Suppressor macrophage (primary cell): ENCODE measurements around the gene PEPD.

ENCODE experiments used
- DNase-seq, 4 experiments: peaks; one replicate each; pipeline ENCODE4 v3.0.0-alpha.2; 2020 to 2022

Gene PEPD

DNA sequence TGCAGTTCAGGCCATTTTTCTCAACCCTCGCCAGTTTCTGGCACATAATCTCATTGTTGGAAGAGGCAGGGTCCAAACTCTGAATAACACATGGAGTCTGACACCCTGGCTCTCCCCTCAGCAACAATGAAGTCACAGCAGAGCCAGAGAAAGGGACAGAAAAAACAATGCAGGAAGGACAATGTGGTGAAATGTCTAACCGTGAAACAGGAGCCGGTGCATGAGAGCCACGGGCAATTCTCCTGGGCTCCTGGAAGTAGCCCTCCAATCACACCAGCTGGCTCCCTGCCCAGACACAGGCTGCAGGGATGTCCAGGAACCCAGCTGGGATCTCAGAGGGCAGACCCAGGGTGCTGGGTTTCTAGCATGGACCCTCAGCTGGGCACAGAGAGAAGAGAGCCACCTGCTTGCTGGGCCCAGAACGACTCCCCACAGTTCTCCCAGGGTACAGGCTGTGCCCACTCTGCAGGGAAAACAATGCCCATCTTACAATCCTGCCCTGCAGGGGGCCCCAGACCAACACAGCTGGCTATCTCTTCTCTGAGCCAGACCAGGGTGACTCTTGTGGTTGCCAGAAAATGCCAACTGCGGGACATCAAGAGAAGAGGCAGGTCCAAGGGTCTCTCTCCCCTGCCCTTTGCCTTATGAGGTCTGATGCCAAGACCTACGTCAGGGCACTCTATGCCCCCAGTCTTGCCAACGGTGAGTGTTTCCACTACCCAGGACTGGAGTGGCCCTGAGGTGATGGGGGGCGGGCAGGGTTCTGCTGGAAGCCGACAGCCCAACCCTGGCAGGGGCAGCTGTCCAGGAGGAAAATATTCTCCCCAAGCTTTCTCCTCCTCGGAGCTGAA lies 83.5 kb downstream of the PEPD start:
- DNase-seq = peak in 1 of 4 experiments; percentile 4

DNA sequence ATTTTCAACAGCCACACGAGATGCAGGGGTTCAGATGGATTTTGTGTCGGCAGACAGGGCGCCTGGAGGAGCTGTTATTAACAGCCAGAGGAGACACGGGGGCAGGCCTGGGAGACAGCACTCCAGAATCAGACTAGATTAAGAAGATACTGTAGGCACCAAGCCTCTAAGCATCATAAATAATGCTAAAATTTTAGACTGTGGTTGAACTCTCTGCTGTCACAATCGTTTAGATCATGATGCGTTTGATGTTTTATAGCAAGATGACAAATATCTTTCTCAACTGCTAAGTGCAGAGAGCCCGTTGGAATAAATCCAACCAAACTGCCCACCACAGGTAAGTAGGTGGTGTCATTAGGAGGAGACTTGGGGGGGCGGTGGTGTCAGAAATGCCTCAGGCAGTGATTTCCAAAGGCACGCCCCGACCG lies 84.2 kb downstream of the PEPD start:
- DNase-seq = no peak

DNA sequence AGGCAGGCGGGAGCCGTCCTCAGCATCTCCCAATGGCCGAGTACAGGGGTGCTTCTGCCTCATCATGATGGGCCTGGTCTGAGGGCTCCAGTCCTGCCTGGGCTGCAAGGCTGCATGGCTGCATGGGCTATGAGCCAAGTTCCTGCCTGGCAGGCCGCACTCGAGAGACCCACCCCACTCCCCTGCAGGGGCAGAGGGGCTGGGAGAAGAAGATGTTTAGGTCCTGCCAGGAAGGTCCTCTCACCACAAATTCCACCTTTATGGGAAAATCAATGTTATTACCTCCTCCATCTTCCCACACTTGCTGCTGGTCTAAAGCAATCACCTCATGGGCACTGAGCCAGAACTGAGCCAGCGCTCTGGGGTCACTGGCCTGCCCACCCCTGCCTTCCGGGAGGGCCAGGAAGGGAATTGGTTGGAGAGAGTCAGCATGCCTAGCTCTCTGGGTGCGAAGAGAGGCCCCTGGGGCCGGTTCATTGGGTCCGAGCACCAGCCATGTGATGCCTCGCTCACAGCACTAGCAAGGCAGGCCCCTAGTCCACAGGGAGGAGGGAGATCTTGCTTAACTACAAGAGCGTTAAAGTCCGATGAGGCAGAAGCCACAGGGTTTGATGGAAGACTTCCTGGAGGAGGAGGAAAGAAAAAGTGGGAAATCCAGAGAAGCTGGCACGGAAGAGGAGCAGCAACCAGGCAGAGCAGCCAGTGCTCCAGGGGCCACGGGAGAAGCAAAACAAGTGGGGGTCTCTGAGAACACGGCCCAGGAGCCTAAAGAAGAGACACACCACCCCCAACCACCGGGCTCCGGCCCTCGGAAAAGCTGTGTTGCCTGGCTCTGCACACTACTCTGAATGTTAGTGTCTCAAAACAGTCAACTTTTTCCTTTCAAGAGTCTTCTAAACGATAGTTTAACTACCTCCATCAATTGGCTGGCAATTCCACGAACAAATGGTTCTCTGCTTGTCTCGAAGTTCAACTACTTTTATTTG lies 84.9 kb downstream of the PEPD start:
- no peak for DNase-seq

DNA sequence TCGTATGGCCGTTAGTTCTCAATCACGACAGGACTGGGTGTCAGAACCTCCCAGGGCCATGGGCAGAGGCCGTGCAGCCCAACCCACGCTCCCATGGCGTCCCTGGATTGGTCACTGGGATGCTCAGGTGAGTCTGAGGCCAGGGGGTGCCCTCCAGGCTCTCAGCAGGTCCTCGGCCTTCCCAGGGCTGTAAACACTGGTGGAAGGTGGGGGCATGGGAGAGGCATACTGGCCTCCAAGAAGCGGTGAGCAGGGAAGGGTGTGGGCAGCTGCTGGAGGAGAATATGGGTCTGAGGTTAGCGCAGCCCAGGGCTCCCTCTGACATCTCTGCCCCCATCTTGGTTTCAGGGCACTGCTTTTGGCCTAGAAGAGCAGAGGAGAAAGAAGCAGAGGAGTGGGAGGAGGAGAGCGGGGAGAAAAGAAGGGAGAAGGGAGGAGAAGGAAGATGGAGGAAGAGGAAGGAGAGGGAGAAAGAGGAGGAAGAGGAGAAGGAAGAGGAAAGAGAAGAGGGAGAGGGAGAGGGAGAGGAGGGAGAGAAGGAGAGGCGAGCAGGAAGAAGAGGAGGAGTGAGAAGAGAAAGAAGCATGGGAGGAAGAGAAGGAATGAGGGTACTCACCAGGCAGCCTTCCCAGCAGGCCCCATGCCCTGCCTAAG lies 85.8 kb downstream of the PEPD start:
- DNase-seq = no peak

DNA sequence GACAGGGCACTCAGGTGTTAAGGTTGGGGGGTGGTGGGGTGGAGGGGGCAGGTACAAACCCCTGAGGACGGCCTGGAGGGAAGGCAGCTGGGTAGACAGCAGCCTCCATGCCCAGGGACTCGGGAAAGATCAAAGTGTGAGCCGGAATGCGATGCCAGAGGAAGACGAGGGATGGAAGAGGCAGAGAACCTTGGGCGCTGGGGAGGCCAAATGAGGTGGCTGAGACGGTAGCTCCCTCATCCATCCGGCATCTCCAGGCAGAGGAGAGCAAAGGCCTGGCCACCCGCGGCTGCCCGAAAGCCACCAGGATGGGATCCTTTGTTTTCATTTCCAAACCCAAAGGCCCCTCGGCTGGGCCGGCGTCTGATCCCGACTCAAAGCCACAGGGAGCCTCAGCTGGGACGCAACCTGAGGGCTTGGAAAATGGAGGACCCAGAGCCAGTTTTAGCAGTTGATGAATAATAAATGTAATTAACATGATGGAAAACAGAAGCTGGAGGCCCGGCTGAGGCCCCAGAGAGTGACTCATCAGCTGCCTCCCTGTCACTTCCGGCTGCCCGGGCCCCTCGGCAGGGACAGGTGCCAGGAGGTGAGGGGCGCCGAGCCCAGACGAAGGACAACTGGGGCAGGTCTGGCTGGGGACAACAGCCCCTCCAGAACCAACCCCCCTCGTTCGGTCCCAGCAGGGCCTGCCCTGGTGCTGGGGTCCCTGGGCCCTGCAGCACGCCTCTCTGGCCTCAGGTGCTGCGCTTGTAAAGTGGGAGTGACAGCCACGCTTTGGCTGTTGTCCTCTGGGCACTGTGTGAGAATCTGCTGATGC lies 86.5 kb downstream of the PEPD start:
- DNase-seq = no peak

DNA sequence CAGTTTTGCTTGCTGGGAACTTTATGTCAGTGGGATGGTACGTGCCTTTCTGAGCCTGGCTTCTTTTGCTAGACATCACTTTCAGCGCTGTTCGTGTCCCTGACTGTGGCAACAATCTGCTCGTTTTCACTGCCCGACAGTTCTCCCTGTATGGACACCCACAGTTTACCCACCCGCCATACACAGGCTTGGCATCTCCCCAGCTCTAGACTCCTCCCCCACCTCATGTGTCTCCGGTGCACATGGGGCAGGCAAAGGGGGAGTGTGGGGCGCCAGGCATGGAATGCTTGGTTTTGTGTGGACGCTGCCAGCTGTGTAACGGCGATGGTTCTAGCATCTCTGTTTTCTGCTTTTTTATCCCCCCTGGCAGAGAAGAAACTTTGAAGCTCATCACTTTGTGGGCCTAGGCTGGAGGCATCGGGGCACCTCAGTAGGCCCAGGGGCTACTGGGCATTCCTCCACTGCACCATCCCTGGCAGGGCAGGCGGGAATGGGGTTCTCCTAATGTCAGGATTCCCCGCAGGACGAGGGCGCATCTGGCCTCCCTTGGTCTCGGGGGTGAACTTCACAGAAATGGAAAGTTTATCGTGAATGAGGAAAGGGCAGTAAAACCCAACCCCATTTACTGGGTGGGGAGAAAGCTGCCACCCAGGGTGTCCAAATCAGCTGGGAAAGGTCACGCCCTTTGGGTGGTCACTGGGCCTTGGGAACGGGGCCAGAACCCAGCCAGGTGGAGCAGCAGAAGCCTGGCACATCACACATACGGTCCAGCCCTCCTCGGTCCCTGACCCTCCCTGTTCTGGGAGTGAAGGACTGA lies 87.3 kb downstream of the PEPD start:
- DNase-seq = no peak

DNA sequence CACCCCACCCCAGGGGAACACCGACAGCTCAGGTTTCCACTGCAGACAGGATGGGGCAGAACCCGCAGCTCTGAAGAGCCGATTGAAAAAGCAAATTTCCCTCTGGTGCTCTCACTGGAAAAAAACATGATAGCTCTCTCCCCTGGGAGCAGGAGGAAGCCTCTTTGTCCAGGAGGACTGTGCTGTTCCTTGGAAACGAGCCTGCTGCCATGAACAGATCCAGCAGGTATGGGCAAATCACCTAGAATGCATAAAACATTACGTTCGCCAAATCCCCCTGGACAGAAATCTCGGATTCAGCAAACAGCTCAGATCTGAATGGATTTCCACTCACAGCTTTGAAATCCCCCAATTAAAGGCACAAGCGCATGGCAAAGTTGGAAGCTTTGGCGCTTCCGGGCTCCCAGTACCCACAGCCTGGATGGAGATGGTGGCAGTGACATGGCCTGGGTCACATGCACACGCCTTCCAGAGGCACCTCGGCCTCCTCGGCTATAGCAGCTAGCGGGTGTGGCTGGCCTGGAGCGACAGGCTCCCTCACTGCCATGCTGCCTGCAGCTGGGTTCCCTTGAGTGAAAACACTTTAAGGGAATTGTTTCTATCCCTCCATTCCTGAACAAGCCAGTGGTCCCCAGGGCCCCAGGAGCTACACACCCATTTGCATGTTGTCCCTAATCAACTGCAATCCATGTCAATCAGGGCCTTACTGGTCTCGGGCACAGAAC lies 89.0 kb downstream of the PEPD start:
- DNase-seq = no peak

DNA sequence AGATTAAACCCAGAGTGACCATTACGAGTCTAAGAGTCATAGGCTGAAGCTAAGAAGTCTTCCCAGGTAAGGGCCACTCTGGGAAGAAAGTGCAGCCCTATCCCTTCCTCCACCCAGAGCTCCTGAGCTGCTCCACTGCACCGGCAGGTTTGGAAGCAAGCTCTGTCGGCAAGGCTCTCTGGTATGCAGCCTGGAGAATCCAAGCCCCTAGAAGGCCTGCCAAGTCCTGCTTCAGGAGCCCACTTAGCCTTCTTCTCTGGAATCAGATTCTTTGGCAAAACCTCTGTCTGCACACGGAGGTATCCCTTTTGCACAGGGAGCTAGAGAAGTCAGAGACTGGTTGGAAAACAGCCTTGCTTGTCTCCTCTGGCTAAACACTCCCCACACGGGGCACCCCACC lies 89.6 kb downstream of the PEPD start:
- DNase-seq = no peak

DNA sequence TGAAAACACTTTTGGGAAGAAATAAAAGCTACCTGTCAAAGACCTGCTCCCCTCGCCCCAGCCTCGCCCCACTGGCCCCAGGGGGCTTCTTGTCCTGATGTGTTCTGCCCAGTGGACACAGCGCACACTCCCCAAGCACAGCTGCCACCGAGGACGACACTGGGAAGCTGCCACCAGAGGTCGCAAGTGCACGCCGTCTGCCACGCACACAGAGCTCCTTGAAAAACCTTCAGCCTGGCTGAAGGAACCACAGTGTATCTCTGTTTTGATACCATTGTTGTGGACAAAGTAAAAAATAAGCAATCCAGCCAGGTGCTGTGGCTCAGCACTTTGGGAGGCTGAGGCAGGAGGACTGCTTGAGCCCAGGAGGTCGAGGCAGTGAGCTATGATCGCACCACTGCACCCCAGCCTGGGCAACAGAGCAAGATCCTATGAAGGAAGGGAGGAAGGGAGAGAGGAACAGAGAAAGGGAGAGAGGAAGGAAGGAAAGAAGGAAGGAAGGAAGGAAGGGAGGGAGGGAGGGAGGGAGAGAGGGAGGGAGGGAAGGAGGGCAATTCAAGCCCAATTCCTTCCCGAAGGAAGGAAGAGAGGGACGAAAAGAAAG lies 90.8 kb downstream of the PEPD start:
- DNase-seq = peak; percentile 60 to 82 (median 75)

DNA sequence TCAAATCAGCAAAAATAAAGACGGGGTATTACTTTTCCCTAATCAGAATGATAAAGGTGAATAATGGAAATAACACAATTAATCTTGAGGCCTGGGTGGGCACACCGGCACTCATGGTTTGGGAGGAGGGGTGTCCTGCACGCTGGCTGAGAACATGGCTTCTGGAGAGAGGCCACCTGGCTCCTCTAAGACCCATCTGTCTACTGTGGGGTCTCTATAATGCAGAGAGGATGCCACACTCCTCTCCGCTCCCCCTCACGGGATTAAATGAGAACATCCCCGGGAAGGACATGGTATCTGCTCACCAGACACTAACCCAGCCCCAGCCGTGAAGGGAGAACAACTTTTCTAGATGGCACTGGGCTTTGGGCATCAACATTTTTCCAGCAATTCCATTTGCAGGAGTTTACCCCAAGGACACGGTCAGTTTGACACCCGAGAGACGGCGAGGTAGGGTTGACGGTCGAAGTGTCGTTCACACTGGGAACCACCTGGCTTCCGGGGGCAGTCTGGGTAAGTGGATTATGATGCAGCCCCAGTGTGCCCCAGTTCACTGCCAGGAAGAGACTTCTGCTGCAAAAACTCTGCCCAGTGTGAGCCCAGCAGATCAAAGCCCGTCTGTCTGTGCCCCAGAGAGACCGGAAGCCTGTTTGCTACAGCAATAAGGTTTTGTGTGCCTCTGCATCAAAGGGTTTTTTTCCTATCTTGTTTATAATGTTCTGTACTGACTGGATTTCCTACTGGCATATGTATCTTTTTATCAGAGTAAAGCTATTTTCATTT lies 91.5 kb downstream of the PEPD start:
- DNase-seq = no peak

DNA sequence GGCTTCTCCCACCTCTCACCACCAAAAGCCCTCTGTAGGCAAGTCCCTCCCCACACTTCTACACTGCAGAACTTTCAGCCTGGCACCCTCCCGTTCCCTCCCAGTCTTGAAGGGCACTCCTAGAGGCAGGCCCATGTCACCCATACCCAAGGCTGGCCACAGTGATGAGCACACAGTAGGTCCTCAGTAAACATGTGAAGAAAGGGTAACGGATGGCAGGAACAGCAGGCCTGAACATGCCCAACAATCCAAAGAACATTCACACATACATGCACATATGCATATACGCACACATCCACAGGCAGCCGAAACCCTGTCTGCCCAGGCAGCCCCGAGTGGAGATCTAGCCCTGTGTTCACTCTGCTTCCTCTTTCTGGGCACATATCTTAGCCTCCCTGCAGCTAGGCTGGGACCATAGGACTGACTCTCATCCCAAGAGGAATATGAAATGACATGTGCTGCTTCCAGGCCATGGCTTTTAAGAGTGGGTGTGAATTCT lies 92.9 kb downstream of the PEPD start:
- DNase-seq = no peak

DNA sequence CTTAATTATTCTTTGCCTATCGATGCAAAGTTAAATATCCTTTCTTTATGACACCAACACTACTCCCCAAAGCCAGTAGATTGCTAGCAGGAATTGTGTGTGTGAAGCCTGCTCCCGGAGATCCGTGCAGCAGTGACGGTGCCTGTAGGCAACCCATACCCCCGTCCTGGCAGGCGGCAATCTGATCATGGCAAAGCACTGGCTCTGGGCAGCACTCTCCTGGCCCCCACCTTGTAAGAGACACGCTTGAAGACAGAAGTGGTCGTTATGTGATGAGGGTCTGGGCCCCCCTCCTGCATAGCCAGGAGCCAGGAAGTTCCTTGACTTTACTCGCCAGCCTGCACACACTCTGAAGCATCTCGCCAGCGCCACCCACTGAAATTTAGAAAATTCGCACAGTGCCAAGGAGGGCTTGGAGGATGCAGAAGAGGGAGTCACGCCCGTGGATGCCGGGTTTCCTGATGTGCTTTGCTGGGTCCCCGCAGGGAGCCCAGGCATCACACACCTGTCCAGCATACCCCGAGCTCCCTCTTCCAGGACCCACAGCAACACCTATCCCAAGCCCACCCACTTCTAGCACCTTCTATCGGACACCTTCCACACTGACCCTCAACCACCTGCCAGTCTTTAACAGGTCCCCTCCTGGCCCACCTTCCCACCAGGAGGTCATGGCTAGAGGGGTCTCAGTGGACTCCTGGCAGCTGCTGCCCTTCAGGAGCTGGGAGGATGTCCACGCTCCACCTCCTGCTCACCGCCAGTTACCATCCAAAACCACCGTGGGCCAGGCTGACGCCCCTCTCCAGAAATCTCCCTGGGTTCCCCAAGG lies 93.6 kb downstream of the PEPD start:
- no peak for DNase-seq

DNA sequence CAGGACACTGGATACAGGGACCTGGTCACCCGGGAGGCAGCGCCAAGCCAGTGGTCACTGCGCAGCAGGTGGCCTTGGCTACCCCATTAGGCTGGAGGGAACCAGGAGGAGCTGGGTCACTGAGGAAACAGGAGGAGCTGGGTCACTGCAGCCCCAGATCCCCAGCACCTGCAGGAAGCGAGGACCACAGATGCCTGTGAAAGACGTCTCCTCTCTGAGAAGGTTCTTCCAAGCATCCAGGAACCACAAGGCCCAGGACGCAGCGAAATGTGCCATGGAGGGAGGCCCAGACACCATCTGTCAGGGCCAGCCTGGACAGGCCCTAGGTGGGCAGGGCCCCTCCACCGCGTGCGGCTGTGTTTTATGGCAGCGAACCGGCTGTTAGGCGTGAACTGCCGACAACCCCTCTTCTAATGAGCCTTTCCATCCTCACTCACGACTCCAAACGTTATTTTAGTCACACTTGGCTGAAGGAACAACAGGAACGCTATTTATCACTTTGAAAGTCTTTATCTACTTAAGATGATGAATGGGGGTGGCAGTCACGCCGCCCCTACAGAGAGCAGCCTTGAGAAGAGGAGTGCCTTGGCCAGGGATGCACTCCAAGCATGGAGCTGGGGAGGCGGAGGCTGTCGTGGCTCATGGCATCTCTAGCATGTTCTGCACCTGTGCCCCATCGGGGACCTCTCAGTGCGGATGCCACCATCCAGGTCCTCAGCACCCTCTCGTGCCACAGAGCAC lies 94.8 kb downstream of the PEPD start:
- no peak for DNase-seq

DNA sequence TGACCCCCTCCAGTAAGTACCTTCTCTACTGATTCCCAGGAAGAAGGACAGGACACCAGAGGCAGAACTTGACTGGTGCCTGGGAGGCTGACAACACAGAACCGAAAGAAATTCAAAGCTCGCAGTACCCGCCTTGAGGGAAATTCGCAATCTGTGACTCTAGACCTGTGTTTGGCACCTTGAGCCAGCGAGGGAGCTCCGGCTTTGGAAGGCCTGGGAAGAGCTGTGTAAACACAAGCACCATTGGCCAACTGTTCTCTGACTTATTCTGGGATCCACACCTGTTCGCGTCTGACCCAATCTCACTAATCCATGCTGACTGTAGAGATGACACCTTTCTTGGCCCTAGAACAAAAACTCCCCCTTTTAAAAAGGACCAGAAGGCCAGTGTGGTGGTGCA lies 97.4 kb downstream of the PEPD start:
- DNase-seq = no peak

DNA sequence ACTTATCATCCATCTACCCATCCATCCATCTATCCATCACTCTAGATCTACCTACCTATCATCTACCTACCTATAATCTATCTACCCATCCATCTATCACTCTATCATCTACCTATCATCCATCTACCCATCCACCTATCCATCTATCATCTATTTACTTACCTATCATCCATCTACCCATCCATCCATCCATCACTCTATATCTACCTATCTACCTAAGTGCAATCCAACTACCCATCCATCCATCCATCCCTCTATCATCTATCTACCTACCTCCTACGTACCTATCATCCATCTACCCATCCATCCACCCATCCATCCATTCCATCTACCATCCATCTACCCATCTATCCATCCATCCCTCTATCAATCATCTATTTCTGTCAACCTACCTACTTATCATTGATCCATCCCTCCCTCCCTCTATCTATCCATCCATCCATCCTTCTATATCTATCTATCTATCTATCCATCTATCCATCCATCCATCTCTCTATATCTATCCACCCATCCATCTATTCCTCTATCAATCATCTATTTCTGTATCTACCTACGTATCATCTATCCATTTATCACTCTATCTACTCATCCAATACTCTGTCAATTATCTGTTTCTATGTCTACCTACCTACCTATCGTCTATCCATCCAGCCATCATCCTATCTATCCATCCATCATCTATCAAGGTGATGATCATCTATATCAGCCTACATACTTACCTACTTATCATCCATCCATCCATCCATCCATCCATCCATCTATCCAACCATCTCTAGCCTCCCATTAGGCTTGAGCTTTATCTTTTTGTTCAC lies 99.0 kb downstream of the PEPD start:
- DNase-seq = no peak

DNA sequence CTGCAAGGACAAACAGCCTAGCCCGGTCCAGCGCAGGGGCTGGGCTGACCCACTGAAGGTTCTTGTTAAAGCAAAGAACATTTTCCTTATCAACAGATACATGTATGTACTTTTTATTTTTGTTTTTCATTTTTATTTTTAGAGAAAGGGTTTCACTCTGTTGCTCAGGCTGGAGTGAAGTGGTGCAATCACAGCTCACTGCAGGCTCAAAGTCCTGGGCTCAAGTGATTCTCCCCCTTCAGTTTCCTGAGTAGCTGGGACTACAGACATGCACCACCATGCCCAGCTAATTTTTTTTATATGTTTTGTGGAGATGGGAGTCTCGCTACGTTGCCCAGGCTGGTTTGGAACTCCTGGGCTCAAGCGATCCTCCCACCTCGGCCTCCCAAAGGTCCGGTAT lies 100.2 kb downstream of the PEPD start:
- DNase-seq = no peak
